GM13977 (cell line): Measurements from ENCODE around the gene MRPS34.

Experiments
- DNase-seq: peaks from one replicate; pipeline ENCODE4 v3.0.0; 2012; ENCODE audit warnings: low spot score
- CTCF ChIP-seq: IDR thresholded peaks from 2 replicates; pipeline ENCODE4 v1.5.1; 2012; ENCODE audit warnings: mild to moderate bottlenecking, control low read depth; ENCODE audit not compliant: insufficient read depth; ENCODE audit errors: extremely low read depth, missing control alignments
- in situ Hi-C: fragments of 300-500 bp; cut with MboI; formaldehyde crosslinking; loops from one replicate; pipeline ENCODE4 v1.12.0; 2022; ENCODE audit warnings: low sequenced_read_pairs, low pct_unique_long_range_greater_than_20kb, mixed read lengths, inconsistent platforms; ENCODE audit not compliant: unreplicated experiment

MRPS34 gene

GRCh38 chr16:1773703-1774447 is 941 bp upstream of the MRPS34 start:
- TF ChIP-seq CTCF, result no peak
- no peak for DNase-seq
- in situ Hi-C loops, result no loop called here

GRCh38 chr16:1772362-1772907 is 499 bp downstream of the MRPS34 start, which contains the start of gene EME2:
Gene EME2, plus strand, starts transcription at chr16:1772810. Its CDS starts 418 bp downstream, at chr16:1773228.
- peak; percentile 62 for DNase-seq
- in situ Hi-C loops, result no loop called here
- no peak for TF ChIP-seq CTCF

- DNase-seq, result no peak
- TF ChIP-seq CTCF, result no peak
- in situ Hi-C loops, result no loop called here
These were observed 1.0 kb downstream of the MRPS34 start for GRCh38 chr16:1771864-1772361.

- in situ Hi-C loops, result no loop called here
- DNase-seq, result peak; percentile 95
- no peak for TF ChIP-seq CTCF
These were observed 1.6 kb downstream of the MRPS34 start, which contains the start of gene NME3 for GRCh38 chr16:1771188-1771863. Gene NME3, minus strand, starts transcription at chr16:1771543. Its CDS starts 9 bp downstream, at chr16:1771534.

- DNase-seq, result peak; percentile 86
- in situ Hi-C loops, result no loop called here
- TF ChIP-seq CTCF, result no peak
These were observed 2.4 kb downstream of the MRPS34 start for GRCh38 chr16:1770328-1771187.
